IPS-18c (cell line): ENCODE results near the gene OR5A2.
"Not testable (repeated sequence)": the region's sequence is repeated elsewhere in the genome, so short reads cannot be mapped to it uniquely, and the experiment has no call there.

Source experiments
- H3K4me3 ChIP-seq: 2 replicates; pipeline ENCODE4 v1.7.0; 2013; ENCODE audit warnings: low read depth, mild to moderate bottlenecking, low read length, moderate library complexity; ENCODE audit not compliant: insufficient read depth
- H3K9me3 ChIP-seq: one replicate; pipeline ENCODE4 v1.6.1; 2013; ENCODE audit warnings: mild to moderate bottlenecking, low read length, moderate library complexity; ENCODE audit not compliant: control insufficient read depth, insufficient read depth

OR5A2 gene

GRCh38 chr11:59426361-59427067, at the start of gene OR5A2:
Gene OR5A2, minus strand, starts transcription at chr11:59426413. Its CDS starts 3,460 bp downstream, at chr11:59422953.
- Histone ChIP-seq H3K4me3 (no peak within 1 kb of the TSS), H3K9me3 (no peaks in the 10 kb centered on the region)

GRCh38 chr11:59475176-59475575, 49.0 kb upstream of the OR5A2 start:
- H3K4me3 ChIP-seq: no peak overlapping the region
- no peaks in the 10 kb centered on the region for H3K9me3 ChIP-seq

GRCh38 chr11:59473015-59473414, 46.8 kb upstream of the OR5A2 start, which contains the start of gene OR4D10:
Gene OR4D10, plus strand, starts transcription at chr11:59473315. Its CDS starts 4,115 bp downstream, at chr11:59477430.
- Histone ChIP-seq H3K9me3 (no peaks in the 10 kb centered on the region), H3K4me3 (no peak within 1 kb of the TSS)

GRCh38 chr11:59463190-59463641, 37.0 kb upstream of the OR5A2 start:
- no peaks in the 10 kb centered on the region for H3K9me3 ChIP-seq
- no peak overlapping the region for H3K4me3 ChIP-seq

- peaks cover 2% of the 10 kb centered on the region for H3K9me3 ChIP-seq
- H3K4me3 ChIP-seq: no peak overlapping the region
Observed at GRCh38 chr11:59459916-59460315, 33.7 kb upstream of the OR5A2 start.

GRCh38 chr11:59456661-59457060, 30.4 kb upstream of the OR5A2 start, which contains the start of gene OR4D6:
Gene OR4D6, plus strand, starts transcription at chr11:59456961. Its CDS starts 0 bp downstream, at chr11:59456961.
- H3K9me3 ChIP-seq: peaks cover 2% of the 10 kb centered on the region

GRCh38 chr11:59448484-59448883, 22.3 kb upstream of the OR5A2 start:
- no peak overlapping the region for H3K4me3 ChIP-seq
- no peaks in the 10 kb centered on the region for H3K9me3 ChIP-seq

More at GRCh38 chr11:59456661-59457060, 30.4 kb upstream of the OR5A2 start, which contains the start of gene OR4D6:
- H3K4me3 ChIP-seq: no peak within 1 kb of the TSS

GRCh38 chr11:59445624-59446023, 19.4 kb upstream of the OR5A2 start:
- H3K9me3 ChIP-seq, H3K4me3 ChIP-seq: not testable (repeated sequence)

GRCh38 chr11:59437770-59438169, 11.6 kb upstream of the OR5A2 start:
- H3K9me3 ChIP-seq: no peaks in the 10 kb centered on the region
- H3K4me3 ChIP-seq: no peak overlapping the region

GRCh38 chr11:59436169-59436568, 10.0 kb upstream of the OR5A2 start, which contains the start of gene OR5A1:
Gene OR5A1, plus strand, starts transcription at chr11:59436469. Its CDS starts 6,700 bp downstream, at chr11:59443169.
- no peak within 1 kb of the TSS for H3K4me3 ChIP-seq
- no peaks in the 10 kb centered on the region for H3K9me3 ChIP-seq

- Histone ChIP-seq H3K9me3 (no peaks in the 10 kb centered on the region), H3K4me3 (no peak overlapping the region)
Observed at GRCh38 chr11:59429924-59430516, 3.8 kb upstream of the OR5A2 start.

- Histone ChIP-seq H3K9me3 (no peaks in the 10 kb centered on the region), H3K4me3 (no peak overlapping the region)
Observed at GRCh38 chr11:59427068-59427382, 812 bp upstream of the OR5A2 start.

GRCh38 chr11:59425131-59425530, 1.1 kb downstream of the OR5A2 start:
- no peak overlapping the region for H3K4me3 ChIP-seq

GRCh38 chr11:59423835-59424234, 2.4 kb downstream of the OR5A2 start:
- no peak overlapping the region for H3K4me3 ChIP-seq
- no peaks in the 10 kb centered on the region for H3K9me3 ChIP-seq

More at GRCh38 chr11:59425131-59425530, 1.1 kb downstream of the OR5A2 start:
- H3K9me3 ChIP-seq: no peaks in the 10 kb centered on the region

- Histone ChIP-seq H3K9me3 (no peaks in the 10 kb centered on the region), H3K4me3 (no peak overlapping the region)
Observed at GRCh38 chr11:59418156-59418555, 8.1 kb downstream of the OR5A2 start.

GRCh38 chr11:59417023-59417422, 9.2 kb downstream of the OR5A2 start:
- Histone ChIP-seq H3K4me3 (no peak overlapping the region), H3K9me3 (no peaks in the 10 kb centered on the region)

GRCh38 chr11:59416613-59417012, 9.6 kb downstream of the OR5A2 start:
- Histone ChIP-seq H3K4me3 (no peak overlapping the region), H3K9me3 (no peaks in the 10 kb centered on the region)

- Histone ChIP-seq H3K9me3 (peaks cover 5% of the 10 kb centered on the region), H3K4me3 (no peak overlapping the region)
Observed at GRCh38 chr11:59415111-59415510, 11.1 kb downstream of the OR5A2 start.
